Measurements from ENCODE around the gene TIMP2.

GRCh38 chr17:78815696-78816095 lies 109.5 kb downstream of the TIMP2 start:
- TF ChIP-seq CTCF (IDR thresholded peaks at IDR 0.05) (no peak), POLR2A (IDR thresholded peaks at IDR 0.05) (no peak)

Data from uterus (tissue), 2 donors.